GM19238 (cell line): Measurements from ENCODE around the gene KHK.

Experiments
- DNase-seq: peaks from one replicate; pipeline ENCODE4 v3.0.0; 2011; ENCODE audit warnings: low spot score; ENCODE audit not compliant: insufficient read length

The KHK gene

GRCh38 chr2:27081984-27082772 is 4.4 kb upstream of the KHK start:
- DNase-seq: no peak

GRCh38 chr2:27082773-27083409 is 3.7 kb upstream of the KHK start:
- no peak for DNase-seq

GRCh38 chr2:27083410-27084296 is 2.9 kb upstream of the KHK start:
- DNase-seq: no peak

- no peak for DNase-seq
These were observed 2.1 kb upstream of the KHK start for GRCh38 chr2:27084297-27085061.

GRCh38 chr2:27085062-27085672 is 1.4 kb upstream of the KHK start:
- no peak for DNase-seq

- peak; percentile 29 for DNase-seq
These were observed 891 bp upstream of the KHK start for GRCh38 chr2:27085673-27086089.

- DNase-seq: peak; percentile 98
These were observed 365 bp upstream of the KHK start for GRCh38 chr2:27086090-27086723.

GRCh38 chr2:27087823-27088410 is 1.3 kb downstream of the KHK start:
- DNase-seq: no peak

- no peak for DNase-seq
These were observed 2.1 kb downstream of the KHK start for GRCh38 chr2:27088634-27089033.

GRCh38 chr2:27089111-27089954 is 2.8 kb downstream of the KHK start:
- DNase-seq: no peak

GRCh38 chr2:27091746-27092695 is 5.4 kb downstream of the KHK start:
- no peak for DNase-seq

- DNase-seq: no peak
These were observed 6.3 kb downstream of the KHK start for GRCh38 chr2:27092696-27093429.

GRCh38 chr2:27093430-27094352 is 7.1 kb downstream of the KHK start:
- no peak for DNase-seq

- no peak for DNase-seq
These were observed 7.9 kb downstream of the KHK start for GRCh38 chr2:27094353-27094984.

GRCh38 chr2:27095427-27095744 is 8.8 kb downstream of the KHK start:
- DNase-seq: no peak
